Measurements from ENCODE around the gene SKAP1.

SKAP1 gene

DNA sequence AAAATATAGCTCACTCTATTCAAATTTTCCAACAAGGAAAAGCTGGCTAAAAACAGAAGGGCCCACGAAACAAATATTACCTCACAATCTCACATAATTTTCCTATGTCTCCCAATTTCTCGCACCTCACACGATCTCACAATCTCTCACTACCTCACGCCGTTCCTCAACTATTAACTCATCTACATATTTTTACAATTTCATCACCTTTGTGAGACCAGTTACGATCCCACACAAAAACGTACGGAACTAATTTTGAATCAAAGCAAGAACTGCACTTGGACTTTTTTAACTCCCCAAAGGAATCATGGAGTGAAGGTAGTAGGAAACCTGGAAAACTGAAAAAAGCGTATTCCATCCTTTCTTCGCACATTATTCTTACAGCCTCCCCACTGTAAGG is 329.9 kb downstream of the SKAP1 start:
- no peak for DNase-seq

DNA sequence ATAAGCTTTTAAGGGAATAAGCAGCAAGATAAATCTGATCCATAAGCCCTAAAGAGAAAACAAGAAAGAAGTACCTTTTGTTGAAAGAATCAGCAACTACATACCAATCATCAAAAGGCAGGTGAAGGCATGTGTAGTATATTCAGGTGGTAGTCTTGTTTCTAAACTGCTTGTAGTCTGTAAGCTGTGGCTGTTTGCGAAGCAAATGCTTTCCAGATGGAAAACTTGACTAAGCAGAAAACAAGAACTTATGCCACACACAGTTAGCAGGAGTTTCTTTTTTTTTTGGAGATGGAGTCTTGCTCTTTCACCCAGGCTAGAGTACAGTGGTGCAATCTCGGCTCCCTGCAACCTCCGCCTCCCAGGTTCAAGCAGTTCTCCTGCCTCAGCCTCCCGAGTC is 334.4 kb downstream of the SKAP1 start:
- DNase-seq = no peak

DNA sequence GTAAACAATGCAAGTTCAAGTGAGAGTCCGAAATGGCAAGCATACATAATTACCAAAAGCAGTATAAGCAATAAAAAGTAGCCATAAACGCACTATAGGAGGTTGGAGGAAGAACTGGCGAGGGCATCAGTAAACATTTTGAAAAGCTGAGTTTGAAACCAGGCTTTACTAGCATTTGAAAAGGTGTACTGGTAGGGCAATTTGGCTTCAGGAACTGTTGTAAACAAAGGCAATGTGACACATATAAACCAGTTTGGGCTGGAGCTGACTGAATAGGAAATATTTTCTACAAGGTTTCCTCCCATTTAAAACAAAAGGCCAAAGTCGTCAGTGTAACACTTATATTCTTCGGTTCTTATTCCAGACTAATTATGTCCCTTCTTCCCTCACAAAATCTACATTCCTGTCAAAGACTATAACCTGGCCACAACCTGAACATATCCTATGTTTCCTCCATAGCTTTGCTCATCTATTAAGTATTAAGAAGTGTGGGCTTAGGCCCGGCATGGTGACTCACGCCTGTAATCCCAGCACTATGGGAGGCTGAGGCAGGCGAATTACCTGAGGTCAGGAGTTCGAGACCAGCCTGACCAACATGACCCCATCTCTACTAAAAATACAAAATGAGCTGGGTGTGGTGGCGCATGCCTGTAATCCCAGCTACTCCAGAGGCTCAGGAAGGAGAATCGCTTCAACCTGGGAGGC is 336.5 kb downstream of the SKAP1 start:
- DNase-seq = no peak

DNA sequence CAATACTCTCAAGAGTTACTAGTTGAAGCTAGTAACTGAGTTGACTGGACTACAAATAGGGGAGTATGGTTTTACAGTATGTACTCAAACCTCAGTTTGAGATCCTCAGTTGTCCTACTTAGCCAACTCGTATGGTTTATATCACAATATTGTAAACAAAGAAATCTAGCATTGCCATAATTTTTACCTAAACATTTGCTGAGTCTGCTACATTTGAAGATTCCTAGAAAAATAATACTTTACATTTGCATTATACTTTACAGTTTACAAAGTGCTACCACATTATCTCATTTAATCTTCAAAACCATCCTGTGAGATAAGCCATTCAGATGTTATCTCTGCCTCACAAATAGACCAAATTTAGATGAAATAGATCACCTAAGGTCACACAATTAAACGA is 345.1 kb downstream of the SKAP1 start:
- no peak for DNase-seq
